Dermis blood vessel endothelial cell (primary cell): Measurements from ENCODE around the gene FOSL2. TPM values are rescaled to one million over a fixed set of nuclear protein-coding genes. Genes with fewer than 3 reads are reported as not detected.

Source experiments
- DNase-seq: peaks from one replicate; pipeline ENCODE4 v3.0.0; 2010
- total RNA-seq: library from RNA; depleted of rRNA; stranded (reverse); fragments of >200 nt; gene quantifications from 2 replicates; pipeline ENCODE4 v1.2.3, GENCODE V29; 2014

FOSL2 gene
- total RNA-seq: 58.4 and 59.1 TPM in 2 replicates

DNA sequence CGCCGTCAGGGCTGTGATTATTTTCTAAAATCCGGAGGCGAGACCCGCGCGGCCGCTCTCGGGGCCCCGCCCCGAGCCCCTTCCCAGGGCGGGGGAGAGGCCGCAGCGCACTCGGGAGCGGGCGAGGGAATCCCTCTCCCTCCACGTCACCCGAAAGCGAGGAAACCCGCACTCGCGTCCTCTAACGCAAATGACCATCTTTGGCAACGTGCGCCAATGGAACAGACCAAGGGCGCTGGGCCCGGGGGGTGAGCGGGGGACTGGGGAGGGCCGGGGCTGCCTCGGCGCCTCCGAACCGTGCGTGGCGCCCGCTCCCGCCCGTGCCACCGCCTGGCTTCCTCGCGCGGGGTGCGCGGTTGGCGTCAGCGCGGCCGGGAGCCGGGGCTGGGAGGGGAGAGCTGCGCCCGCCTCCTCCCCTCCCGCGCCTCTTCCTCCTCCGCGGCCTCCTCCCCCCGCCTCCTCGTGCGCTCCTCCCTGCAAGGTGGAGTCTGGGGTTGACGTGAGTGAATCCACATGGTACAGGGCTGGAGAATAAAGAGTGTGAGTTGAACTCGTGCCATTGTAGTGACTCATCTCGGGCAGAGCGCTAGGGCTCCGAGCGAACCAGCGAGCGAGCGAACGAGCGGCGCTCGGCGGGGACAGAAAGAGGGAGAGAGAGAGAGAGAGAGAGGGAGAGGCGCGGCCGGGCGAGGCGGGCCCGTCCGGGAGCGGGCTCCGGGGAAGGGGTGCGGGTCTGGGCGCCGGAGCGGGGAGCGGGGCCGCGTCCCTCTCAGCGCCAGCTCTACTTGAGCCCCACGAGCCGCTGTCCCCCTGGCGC is at the start of gene FOSL2:
FOSL2 (plus strand) TSS at position 562 of the 817 bp plus-strand sequence. CDS start 863 bp downstream, outside the sequence.
- peak; percentile 100 for DNase-seq

DNA sequence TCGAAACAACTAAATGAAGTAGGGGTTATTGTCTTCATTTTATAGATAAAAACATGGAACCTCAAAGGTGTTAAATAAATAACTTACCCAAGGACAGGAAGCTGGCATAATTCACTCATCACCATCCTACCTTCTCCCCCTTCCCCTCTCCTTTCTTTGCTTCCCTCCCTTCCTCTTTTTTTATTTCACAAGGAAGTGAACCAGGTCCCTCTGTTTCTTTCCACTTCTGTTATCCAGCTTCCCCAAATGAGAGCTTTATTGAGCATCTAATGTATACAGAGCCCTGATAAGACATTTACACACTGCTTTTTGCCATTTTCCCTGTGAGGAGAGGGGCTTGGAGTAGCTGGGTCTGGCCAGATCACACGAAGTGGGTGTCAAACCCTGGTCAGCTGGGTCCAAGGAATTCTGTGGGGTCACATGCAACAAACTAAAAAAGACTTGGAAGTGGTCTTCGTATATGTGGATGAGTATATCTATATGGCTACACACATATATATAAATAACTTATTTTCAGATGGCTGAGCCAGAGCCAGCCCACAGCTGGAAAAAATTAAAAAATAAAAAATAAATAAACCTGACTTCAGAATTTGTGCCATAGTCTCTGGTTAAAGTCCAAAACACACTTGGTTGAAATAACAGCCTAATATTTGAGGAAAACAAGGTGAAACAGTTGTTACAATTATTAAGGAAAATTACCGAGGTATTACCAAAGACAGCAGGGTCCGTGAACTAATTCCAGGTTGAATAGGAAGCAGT is 49.3 kb upstream of the FOSL2 start:
- DNase-seq: no peak

DNA sequence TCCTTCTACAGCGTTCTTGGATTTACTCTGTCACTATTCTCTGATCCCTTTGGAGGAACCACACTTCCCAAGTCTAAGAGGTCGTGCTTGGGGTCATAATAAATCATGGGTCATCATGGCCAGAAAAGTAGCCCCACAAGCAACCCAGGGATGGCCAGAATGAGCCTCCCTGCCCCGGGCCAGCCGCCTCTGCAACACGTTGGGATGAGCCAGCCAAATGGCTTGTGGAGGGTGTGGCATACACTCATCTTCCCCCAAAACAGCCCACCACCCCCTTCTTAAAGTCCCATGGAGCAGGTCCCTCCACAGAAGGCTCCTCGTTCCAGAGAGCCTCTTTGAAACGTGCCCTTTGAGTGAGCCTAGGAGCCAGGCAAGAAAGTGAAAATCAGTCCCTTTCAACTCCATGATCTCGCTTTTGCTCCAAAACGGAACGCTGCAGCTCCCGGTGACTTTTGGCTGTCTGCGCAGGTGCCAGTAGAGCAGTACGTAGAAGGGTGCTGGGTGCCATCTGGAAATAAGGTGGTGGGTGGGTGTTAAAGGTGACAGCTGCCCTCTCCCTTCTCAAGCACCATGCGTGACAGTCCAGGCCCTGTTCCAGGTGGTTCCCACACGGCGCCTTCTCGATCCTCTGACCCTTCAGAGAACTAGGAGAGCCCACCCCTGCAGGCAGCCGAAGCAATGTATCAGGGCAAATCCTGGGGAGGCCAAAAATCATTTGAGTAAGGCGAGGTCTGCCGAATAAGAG is 48.5 kb upstream of the FOSL2 start:
- no peak for DNase-seq

DNA sequence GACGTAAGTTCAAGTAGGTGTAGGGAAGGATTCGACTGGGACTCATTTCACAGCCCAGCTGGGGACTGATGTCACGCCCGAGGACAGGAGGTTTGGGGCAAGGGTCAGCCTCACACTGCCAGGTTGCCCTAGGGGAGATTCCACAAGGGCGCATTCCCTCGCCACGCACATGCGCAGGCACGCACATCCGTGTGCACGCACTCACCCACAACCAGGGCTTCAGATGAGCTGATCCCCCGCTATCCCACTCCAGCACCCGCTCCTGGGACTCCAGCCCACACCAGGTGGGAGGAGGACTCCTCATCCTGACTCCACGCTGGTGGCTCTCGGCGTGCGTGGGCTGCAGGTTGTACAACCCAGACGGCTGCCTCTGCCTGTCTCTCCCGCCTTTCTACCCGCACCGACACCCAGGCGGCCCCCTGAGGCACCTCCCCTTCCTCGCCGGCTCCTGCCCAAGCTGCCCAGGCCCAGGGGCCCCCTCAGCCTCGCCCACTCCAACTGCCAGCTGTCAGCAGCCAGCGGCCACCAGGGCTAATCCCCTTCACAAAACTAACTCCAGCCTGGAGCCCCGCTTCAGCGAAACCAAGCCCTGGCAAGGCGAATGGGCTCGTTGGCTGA is 47.8 kb upstream of the FOSL2 start:
- DNase-seq: no peak

DNA sequence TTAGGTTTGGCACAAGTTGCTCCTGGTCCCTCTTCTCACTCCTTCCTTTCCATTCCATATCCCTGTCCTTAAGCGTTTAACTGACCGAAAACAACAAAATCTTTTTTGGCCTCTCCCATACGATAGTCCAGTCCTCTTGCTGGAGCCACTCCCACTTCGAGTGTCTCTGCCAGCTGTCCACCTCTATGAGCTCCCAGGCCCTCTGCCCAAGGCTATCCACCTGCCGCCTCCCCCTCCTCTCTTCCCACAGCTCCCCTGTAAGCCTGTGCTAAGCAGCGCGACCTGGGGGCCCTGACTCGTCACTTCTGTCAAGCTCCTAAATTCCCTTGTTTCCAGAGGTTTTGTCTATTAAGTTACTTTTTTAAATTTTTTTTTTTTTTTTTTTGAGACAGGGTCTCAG is 47.0 kb upstream of the FOSL2 start:
- DNase-seq: no peak

DNA sequence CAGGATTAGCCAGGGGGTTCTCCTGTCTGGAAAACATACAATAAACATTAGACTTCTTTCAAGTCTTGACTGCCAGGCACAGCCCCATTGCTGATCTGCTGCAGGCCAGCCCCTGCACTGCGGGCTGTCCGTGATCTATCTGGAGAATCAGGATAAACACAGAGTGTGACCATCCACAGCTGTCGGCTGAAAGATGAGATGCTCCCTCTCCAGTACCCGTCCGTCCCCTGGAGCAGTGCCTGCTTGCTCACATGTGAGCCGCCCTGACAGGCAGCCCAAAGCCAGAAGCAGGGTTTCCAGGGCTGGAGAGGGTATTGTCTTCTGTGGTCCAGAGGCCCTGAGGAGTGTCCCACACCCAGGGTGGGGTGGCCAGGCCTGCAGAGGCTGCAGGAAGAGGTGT is 46.1 kb upstream of the FOSL2 start:
- DNase-seq: no peak

DNA sequence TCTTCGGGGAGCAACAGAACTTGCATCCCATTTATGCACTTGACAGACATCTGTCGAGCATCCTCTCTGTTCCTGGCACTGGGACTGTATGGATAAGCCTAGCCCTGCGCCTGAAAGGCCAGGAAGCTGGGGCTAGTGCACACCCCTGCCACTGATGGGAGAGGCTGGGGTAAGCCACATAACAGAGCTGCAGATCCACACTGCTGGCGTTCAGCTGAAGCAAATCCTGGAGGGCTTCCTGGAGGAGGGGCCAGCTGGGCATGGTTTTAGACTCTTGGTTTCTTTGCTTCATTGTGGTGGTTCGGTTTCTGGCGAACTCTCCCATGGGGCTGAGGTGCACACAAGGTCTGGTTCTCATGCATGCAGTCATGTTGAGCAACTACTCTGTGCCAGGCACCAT is 45.5 kb upstream of the FOSL2 start:
- DNase-seq: no peak

DNA sequence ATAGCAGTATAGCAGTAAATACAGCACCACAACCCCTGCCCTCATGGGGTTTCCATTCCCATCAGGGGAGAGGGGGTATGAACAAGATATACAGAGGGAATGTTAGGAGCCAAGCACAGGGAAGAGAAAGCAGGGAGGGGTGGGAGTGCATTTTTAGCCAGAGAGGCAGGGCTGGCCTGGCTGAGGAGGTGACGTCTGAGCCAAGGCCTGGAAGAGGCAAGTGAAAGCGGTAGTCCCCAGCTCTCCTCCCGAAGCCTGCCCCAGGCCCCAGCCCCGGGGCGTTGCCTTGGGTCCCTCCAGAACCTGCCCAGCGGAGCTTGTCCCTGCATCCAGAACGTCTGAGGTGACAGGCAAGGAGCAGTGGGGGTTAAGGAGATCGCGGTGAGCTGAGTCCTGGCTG is 45.1 kb upstream of the FOSL2 start:
- DNase-seq: no peak

DNA sequence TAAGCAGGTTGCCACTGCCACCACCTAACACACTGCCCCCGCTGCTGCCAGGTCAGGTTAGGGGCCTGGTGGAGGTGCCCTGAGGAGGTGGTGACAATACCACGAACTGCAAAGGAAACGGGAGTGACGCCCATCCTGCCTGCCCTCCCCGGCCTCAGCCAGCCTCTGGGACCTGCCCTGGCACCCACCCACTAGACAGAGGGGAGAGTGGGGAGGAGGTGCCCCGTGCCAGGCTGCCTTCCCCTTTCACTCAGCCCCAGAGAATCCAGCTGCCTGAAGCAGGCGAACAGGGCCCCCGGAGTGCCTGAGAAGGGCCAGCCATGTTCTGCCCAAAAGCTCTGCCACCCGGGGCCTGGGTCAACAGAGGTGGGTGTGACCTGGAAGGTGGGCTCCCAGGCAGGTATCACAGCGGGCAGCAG is 44.5 kb upstream of the FOSL2 start:
- DNase-seq: peak; percentile 29

DNA sequence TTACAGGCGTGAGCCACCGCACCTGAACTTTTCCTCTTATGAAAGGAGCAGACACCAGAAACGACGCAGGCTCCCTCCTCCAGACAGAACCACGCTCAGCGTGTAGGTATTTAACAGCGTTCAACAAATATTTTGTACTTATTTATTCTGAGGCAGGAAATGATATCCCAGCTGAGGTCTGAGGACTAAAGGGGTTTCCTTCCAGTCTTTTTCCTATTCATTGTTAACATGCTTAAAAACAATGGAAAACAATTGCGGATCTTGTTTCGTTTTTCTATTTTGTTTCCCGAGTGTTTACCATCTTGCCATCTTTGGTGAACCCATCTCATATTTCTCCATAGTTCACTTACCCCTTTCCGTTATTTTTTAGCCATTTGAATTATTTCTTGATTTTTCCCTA is 43.7 kb upstream of the FOSL2 start:
- DNase-seq: peak; percentile 76

DNA sequence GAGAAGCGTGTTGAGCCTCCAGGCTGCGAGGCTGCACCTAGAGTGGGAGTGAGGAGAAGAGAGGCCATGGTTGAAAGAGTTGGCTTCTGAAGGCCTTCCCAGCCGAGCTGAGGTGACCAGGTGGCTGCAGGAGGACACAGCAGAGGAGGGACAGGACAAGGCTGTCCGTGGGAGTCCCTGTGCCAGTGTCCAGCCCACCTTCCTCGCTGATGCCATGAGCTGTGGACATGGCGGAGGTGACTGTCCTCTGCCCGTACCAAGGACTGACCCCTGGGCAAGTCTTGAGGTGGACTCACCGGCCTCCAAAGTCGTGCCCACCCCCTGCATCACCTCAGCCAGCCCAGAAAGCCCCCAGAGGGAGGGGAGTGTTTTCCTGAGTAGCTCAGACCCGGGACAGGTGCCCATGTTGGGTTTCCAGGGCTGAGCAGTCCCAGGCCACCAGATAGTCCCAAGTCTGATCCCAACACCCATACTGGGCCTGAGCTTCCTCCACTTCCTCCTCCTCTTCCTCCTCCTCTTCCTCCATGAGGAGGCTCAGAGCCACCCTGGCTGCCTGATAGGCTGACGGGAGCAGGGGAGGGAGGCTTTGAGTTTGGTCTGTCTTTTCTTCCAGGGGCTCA is 43.0 kb upstream of the FOSL2 start:
- no peak for DNase-seq

DNA sequence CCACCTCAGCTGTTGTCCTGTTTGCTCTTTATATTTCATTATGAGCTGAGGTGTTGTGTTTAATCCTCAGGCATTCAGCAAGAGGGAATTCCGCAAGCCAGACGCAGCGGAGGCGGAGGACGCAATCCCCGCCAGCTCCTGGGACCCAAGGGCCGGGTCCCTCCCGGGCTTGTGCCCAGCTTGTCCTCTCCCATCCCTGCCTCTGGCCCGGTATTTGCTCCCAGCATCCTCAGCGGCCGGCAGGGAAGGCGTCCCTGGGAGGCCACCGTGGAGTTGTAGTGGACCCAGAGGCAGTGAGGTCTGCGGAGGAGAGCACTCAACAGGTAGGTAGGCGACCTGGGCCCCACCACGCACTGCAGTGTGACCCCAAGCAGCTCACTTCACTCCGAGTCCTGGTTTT is 42.5 kb upstream of the FOSL2 start:
- DNase-seq: no peak

DNA sequence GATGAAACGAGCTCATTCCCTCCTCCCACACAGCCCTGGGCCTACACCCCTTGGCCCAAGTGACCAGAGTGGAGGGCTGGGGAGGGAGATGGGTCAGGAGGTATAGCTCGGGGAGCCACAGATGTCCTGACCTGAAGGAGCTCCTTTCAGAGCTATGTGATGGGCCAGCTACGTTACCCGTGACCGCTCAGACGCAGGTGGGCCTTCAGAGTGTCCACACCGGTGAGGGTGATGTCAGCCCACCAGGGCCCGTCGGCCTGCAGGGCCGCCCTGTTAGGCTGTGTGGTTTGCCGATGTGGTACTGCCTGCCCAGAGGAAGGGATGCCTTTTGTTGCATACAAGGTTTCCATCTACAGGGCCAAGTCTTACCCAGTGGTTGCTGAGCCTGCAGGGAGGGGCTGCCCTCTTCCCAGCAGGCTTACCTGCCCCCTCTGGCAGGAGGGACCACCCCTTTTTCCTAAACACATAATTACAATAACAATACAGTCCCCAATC is 41.8 kb upstream of the FOSL2 start:
- DNase-seq: no peak

DNA sequence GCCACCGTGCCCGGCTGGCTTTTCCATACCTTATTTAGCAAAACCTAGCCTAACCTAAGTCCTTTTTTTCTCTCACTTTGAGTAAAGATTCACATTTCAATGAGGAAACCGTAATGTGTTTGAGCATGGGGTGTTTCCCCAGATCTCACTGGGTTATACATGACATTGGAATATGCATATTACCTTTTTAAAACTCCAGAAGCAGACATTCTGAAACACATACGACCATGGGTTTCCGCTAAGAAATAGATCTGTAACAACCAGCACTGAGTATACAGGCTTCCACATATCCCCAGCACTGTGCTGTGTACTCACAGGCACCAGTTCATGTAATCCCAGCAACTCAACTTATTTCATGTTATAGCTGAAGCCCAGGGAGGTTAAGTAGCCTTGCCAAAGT is 41.0 kb upstream of the FOSL2 start:
- DNase-seq: no peak

DNA sequence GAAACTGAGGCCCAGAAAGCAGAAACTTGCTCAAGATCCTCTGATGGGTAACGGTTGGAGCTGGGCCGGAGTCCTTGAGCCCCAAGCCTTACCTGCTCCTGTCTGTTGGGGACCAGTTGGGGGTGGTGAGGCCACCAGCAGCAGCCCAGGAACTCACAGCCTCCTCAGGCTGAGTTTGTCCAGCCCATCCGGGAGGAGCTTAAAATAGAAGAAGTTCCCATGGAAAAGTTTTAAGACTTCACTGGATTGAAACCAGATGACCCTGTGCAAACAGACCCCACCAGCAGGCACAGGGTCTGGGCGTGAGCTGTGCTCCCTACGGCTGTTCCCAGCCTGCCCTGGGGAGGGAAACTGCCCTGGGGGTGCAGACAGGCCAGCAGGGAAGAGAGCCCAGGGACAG is 40.6 kb upstream of the FOSL2 start:
- no peak for DNase-seq

DNA sequence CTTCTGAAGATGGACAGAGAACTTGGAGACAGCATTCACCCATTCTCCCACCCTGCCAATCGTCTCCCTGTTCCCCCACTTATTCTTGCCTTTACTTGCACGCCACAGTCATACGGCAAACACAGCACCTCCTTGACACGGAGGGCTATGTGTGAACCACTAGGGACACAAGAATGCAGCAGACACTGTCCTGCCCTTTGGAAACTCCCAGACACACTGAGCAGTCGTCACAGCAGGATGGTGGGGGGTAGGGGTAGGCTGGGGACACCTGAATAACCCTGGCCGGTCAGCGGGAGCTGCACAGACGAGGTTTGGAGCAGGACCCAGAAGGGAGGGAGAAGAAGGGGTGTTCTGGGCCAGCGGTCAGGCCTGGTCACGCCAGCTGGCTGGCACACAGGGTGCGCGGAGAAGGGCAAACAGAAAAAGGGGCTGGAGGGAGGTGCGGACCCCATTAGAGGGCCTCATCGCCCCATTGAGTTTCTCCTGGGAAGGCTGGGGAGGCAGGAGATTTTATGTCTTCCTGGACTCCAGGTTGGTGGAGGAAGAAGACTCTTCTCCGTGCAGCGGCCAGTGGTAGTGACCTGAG is 40.0 kb upstream of the FOSL2 start:
- DNase-seq: no peak

DNA sequence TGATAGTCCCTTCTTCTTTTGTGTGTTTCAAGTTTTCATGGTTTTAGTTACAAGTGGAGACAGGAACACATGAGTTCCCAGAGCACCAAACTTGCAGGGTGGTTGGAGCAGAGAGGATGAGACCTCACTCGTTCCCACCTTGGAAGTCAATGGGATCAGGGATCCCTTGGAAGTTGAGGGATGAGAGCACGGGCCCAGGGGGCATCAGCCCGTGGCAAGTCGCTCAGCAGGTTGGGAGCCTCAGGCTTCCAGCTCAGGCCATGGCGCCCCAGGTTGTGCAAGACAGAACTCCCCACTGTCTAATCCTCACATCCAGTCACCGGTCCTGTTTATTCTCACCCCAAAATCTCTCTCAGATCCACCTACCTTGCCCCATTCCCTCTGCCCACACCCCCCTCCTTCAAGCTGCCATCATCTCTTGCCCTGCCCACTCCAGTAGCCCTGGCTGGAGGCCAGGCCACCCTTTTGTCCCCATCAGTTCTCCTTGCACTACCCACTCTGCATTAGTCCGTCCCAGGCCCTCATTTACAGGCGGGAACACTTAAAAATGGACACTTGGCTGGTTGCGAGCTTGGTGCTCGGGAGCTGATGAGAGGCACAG is 37.6 kb upstream of the FOSL2 start:
- DNase-seq: no peak

DNA sequence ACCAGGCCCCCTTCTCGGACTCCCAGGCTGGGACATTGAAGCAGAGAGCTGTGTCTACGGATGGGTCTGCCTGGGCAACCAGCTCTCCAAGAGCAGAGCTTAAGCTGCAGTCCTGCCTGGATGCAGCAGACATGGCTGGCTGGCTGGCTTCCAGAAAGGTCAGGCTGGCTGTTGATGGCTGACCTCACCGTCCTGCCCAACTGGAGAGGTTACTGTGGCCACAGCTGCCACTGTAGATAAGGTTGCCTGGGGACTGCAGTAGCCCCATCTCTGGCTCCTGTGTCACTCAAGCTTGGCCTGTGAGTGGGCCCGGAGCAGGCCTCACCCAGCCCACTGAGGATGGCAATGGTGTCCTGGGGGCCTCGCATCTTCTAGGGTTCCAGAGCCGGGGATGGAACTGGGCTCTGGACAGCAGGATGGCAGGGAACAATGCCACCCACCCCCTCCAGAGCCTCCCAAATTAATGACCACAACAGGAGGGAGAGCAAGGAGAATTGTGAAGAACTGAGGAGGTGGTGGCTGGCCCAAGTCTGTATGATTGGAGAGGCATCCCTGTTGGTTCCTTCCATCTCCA is 37.0 kb upstream of the FOSL2 start:
- DNase-seq: peak; percentile 94

DNA sequence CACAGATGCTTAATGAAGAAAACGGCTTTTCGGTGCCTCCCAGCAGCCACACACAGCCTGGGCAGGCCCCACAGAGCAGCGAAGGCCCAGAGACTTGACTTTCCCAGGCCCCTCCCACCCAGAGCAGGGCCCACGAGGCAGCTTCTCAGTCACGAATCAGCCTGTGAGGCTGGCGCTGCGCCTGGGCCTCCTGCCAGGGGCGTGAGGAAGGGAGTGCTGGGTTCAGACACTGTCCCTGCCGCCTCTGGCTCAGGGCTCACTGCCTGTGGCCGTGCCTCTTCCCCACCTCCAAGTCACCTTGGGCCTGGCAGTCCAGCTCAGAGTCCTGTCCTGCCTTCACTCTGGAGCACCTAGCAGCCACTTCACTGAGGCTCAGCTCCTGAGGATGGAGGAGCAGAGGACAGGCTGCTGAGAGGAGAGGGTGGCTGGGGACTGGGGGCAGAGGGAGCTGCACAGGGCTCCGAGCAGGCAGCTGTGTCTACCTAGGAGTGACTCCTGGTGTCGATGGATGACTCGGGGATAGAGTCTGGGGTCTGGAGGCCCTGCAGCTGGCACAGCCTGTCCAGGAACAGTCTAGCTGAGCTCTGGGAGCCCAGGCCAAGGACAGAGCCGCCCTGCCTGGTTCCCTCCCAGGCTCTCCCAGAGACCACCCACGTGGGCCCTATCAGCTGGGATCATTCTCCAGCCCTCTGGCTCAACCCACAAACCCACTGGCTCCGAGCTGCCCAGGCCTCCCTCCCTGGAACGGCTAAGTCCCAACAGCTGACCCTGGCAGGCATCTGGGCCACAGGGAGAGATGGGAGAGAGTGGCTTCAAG is 36.4 kb upstream of the FOSL2 start:
- peak; percentile 90 for DNase-seq

DNA sequence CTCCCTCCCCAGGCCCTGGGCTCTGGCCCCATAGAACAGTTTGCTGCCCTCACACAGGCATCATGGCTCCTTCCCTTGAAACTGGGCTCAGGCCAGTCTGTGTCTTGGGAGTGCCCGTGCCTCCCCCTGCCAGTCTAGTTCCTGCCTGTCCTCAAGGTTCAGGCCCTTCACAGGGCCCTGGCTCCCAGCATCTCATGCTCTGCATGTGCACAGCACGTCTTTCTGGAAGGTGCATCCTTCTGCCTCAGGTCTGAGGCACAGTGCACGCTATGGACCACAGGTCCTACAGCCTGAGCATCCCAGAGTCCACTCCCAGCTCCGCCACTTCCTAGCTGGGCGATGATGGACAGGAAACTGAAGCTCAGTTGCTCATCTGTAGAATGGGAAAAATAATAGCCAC is 35.6 kb upstream of the FOSL2 start:
- DNase-seq: no peak
